Endodermal cell (in vitro differentiated cells): ENCODE results near the gene SLC25A44. TPM values are rescaled to one million over a fixed set of nuclear protein-coding genes. Genes with fewer than 3 reads are reported as not detected.
A peak's percentile ranks its signal among the peaks of the same experiment; 100 is the strongest.
"Not testable (repeated sequence)": the region's sequence is repeated elsewhere in the genome, so short reads cannot be mapped to it uniquely, and the experiment has no call there.

Source experiments
- DNase-seq: peaks from one replicate; pipeline ENCODE4 v3.0.0-alpha.2; 2017
- H3K27ac ChIP-seq: 2 replicates; pipeline ENCODE4 v1.5.1; 2013; ENCODE audit warnings: mild to moderate bottlenecking, low read depth, low read length, moderate library complexity
- H3K27me3 ChIP-seq: 2 replicates; pipeline ENCODE4 v1.6.1; 2013; ENCODE audit warnings: mild to moderate bottlenecking, low read length, moderate library complexity; ENCODE audit not compliant: insufficient read depth, control insufficient read depth, poor library complexity, severe bottlenecking
- H3K36me3 ChIP-seq: 2 replicates; pipeline ENCODE4 v1.7.0; 2013; ENCODE audit warnings: mild to moderate bottlenecking, low read length, moderate library complexity; ENCODE audit not compliant: control insufficient read depth, insufficient read depth
- H3K4me1 ChIP-seq: one replicate; pipeline ENCODE4 v1.7.0; 2013; ENCODE audit warnings: low read length; ENCODE audit not compliant: control insufficient read depth, insufficient read depth
- H3K4me3 ChIP-seq: 2 replicates; pipeline ENCODE4 v1.5.1; 2013; ENCODE audit warnings: mild to moderate bottlenecking, low read length, moderate library complexity
- H3K9ac ChIP-seq: 2 replicates; pipeline ENCODE4 v1.6.1; 2013; ENCODE audit warnings: mild to moderate bottlenecking, low read length, moderate library complexity; ENCODE audit not compliant: poor library complexity, severe bottlenecking; ENCODE audit errors: extremely low read depth
- H3K9me3 ChIP-seq: 2 replicates; pipeline ENCODE4 v1.6.1; 2013; ENCODE audit warnings: mild to moderate bottlenecking, low read length, moderate library complexity; ENCODE audit not compliant: control insufficient read depth
- H3K27ac Mint-ChIP-seq: 2 replicates; pipeline ENCODE4 v1.8.0; 2020; ENCODE audit warnings: mixed read lengths
- H3K27me3 Mint-ChIP-seq: 2 replicates; pipeline ENCODE4 v1.8.0; 2021; ENCODE audit warnings: mild to moderate bottlenecking, mixed read lengths; ENCODE audit not compliant: insufficient read depth
- H3K36me3 Mint-ChIP-seq: 2 replicates; pipeline ENCODE4 v1.8.0; 2020; ENCODE audit warnings: low read depth, mixed read lengths
- H3K4me1 Mint-ChIP-seq: 2 replicates; pipeline ENCODE4 v1.8.0; 2020; ENCODE audit warnings: mixed read lengths
- H3K4me3 Mint-ChIP-seq: 2 replicates; pipeline ENCODE4 v1.8.0; 2020; ENCODE audit warnings: mild to moderate bottlenecking, moderate library complexity, mixed read lengths
- H3K9me3 Mint-ChIP-seq: 2 replicates; pipeline ENCODE4 v1.8.0; 2020; ENCODE audit warnings: mild to moderate bottlenecking, mixed read lengths
- CTCF ChIP-seq: fragments of 200-600 bp; sonication (generic); conservative IDR thresholded peaks from 2 replicates; pipeline ENCODE4 v1.5.0; 2021; ENCODE audit warnings: antibody characterized with exemption, mild to moderate bottlenecking
- WGBS, 2 experiments: methylation state at CpG; one replicate each; pipeline versions ENCODE4 v1.1.5 to v1.1.7; 2013; ENCODE audit warnings: missing lambda C conversion rate in 2 of 2, mixed read lengths in 1 of 2; ENCODE audit not compliant: insufficient coverage in 1 of 2, insufficient read length in 1 of 2; 5-methylcytosine and 5-hydroxymethylcytosine counted together
- total RNA-seq, 2 donors: library from RNA; stranded (reverse); fragmentation: NEBNext Ultra II Directional in 1 of 2; extraction: Animal tissue kit (Norgen Biotek cat#: 25700) in 1 of 2; gene quantifications; 2 replicates in 1 of 2; 3 replicates in 1 of 2; pipeline ENCODE4 v1.2.1, GENCODE V29; 2021

SLC25A44 gene
- total RNA-seq, 2 donors from 2014 or later: 20.9 to 22.7 TPM

GRCh38 chr1:156186347-156187177, 7.3 kb upstream of the SLC25A44 start:
- not testable (repeated sequence) for H3K27me3 Mint-ChIP-seq, H3K27ac ChIP-seq, H3K4me1 ChIP-seq, DNase-seq, H3K27me3 ChIP-seq, H3K9ac ChIP-seq, H3K4me3 Mint-ChIP-seq, H3K27ac Mint-ChIP-seq, H3K36me3 ChIP-seq
- H3K4me1 Mint-ChIP-seq: peaks cover 20% of the 10 kb centered on the region
- peaks cover 52% of the 10 kb centered on the region for H3K9me3 ChIP-seq
- peak overlapping the region; percentile 76 for H3K4me3 ChIP-seq
- WGBS, 2 experiments: 98 to 100% methylated on average over 2 of the region's 2 CpGs
- H3K9me3 Mint-ChIP-seq: peaks cover 44% of the 10 kb centered on the region
- peaks cover 30% of the 10 kb centered on the region for H3K36me3 Mint-ChIP-seq

- not testable (repeated sequence) for H3K27ac ChIP-seq, H3K4me1 ChIP-seq, H3K4me3 ChIP-seq, H3K36me3 ChIP-seq, H3K27ac Mint-ChIP-seq, H3K27me3 Mint-ChIP-seq, DNase-seq, H3K4me3 Mint-ChIP-seq, H3K9ac ChIP-seq, H3K27me3 ChIP-seq
- WGBS, 2 experiments: 89 to 93% methylated on average over 1 to 4 of the region's 4 CpGs
- Mint-ChIP-seq H3K9me3 (peaks cover 48% of the 10 kb centered on the region), H3K4me1 (peaks cover 14% of the 10 kb centered on the region), H3K36me3 (peaks cover 30% of the 10 kb centered on the region)
- H3K9me3 ChIP-seq: peaks cover 54% of the 10 kb centered on the region
These were observed 3.6 kb upstream of the SLC25A44 start for GRCh38 chr1:156190265-156190664.

GRCh38 chr1:156191292-156191964, 2.5 kb upstream of the SLC25A44 start:
- peaks cover 44% of the 10 kb centered on the region for H3K9me3 ChIP-seq
- TF ChIP-seq CTCF: no peak
- peaks cover 19% of the 10 kb centered on the region for H3K36me3 ChIP-seq
- H3K4me1 ChIP-seq: peaks cover 2% of the 10 kb centered on the region
- Mint-ChIP-seq H3K27ac (no peak overlapping the region), H3K4me1 (peaks cover 13% of the 10 kb centered on the region), H3K9me3 (peaks cover 40% of the 10 kb centered on the region), H3K27me3 (no peaks in the 10 kb centered on the region), H3K36me3 (peaks cover 36% of the 10 kb centered on the region), H3K4me3 (no peak overlapping the region)
- WGBS, 2 experiments: 83 to 93% methylated on average over 1 to 4 of the region's 4 CpGs
- H3K4me3 ChIP-seq: no peak overlapping the region
- H3K27ac ChIP-seq: no peak overlapping the region
- H3K9ac ChIP-seq: no peak overlapping the region
- H3K27me3 ChIP-seq: no peaks in the 10 kb centered on the region
- no peak for DNase-seq

GRCh38 chr1:156193208-156193487, 756 bp upstream of the SLC25A44 start:
- TF ChIP-seq CTCF: no peak
- peaks cover 29% of the 10 kb centered on the region for H3K9me3 ChIP-seq
- peaks cover 8% of the 10 kb centered on the region for H3K4me1 ChIP-seq
- H3K36me3 ChIP-seq: peaks cover 33% of the 10 kb centered on the region
- H3K27ac ChIP-seq: no peak overlapping the region
- DNase-seq: no peak
- 92 to 98% methylated on average over 6 to 7 of the region's 7 CpGs for WGBS, 2 experiments
- Mint-ChIP-seq H3K9me3 (peaks cover 27% of the 10 kb centered on the region), H3K27me3 (no peaks in the 10 kb centered on the region), H3K4me3 (peak overlapping the region; percentile 99), H3K36me3 (peaks cover 30% of the 10 kb centered on the region), H3K4me1 (peaks cover 22% of the 10 kb centered on the region), H3K27ac (peak overlapping the region; percentile 91)
- H3K27me3 ChIP-seq: no peaks in the 10 kb centered on the region
- no peak overlapping the region for H3K9ac ChIP-seq
- H3K4me3 ChIP-seq: peak overlapping the region; percentile 95
